Mesothelial cell of epicardium (in vitro differentiated cells): ENCODE data around the gene TMEM213. TPM values are rescaled to one million over a fixed set of nuclear protein-coding genes. Genes with fewer than 3 reads are reported as not detected.

ENCODE experiments used
- DNase-seq, 2 experiments: peaks; one replicate each; pipeline ENCODE4 v3.0.0; 2021; ENCODE audit warnings: low spot score in 2 of 2; ENCODE audit not compliant: unreplicated experiment in 2 of 2
- H3K27ac Mint-ChIP-seq: 2 replicates; pipeline ENCODE4 v1.8.0; 2021; ENCODE audit warnings: mixed read lengths
- H3K27me3 Mint-ChIP-seq: 2 replicates; pipeline ENCODE4 v1.8.0; 2021; ENCODE audit warnings: low read depth, mixed read lengths
- H3K36me3 Mint-ChIP-seq: 2 replicates; pipeline ENCODE4 v1.8.0; 2021; ENCODE audit warnings: mixed read lengths
- H3K4me1 Mint-ChIP-seq: 2 replicates; pipeline ENCODE4 v1.8.0; 2021; ENCODE audit warnings: mixed read lengths
- H3K4me3 Mint-ChIP-seq: 2 replicates; pipeline ENCODE4 v1.8.0; 2021; ENCODE audit warnings: mild to moderate bottlenecking, moderate library complexity, mixed read lengths
- H3K9me3 Mint-ChIP-seq: 2 replicates; pipeline ENCODE4 v1.8.0; 2021; ENCODE audit warnings: mixed read lengths
- total RNA-seq: library from RNA; stranded (reverse); gene quantifications from 3 replicates; pipeline ENCODE4 v1.2.1, GENCODE V29; 2021
- TF ChIP-seq, protein P1 (sequence below): fragments of 200-600 bp; sonication (generic); IDR thresholded peaks from one replicate; pipeline ENCODE4 v1.5.0; 2021; ENCODE audit warnings: antibody characterized with exemption; ENCODE audit not compliant: unreplicated experiment

The TMEM213 gene
- total RNA-seq, 1 donor from 2014 or later: not detected

DNA sequence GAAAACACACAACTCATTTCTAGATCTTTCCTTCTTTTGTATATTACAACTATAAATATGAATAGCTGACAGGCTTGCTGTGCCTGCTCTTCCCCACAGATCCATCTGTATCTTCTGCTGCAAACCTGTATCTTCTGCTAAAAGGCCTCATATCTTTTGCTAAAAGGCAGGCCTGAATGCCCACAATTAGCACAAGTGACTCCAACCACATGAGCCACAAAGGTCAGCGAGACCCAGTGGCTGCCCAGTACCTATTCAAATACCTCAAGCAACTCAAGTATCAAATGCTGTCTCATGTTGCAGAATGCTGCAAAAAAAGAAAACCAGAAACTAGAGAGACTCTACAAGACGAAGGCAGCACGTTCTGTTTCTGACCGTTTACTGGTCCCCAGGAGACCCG lies 54.7 kb downstream of the TMEM213 start:
- H3K9me3 Mint-ChIP-seq: peaks cover 22% of the 10 kb centered on the region
- H3K36me3 Mint-ChIP-seq: peaks cover 50% of the 10 kb centered on the region
- H3K27me3 Mint-ChIP-seq: no peaks in the 10 kb centered on the region
- peak overlapping the region; percentile 9 for H3K27ac Mint-ChIP-seq
- no peak for DNase-seq
- peaks cover 10% of the 10 kb centered on the region for H3K4me1 Mint-ChIP-seq
- TF ChIP-seq, protein P1, sequence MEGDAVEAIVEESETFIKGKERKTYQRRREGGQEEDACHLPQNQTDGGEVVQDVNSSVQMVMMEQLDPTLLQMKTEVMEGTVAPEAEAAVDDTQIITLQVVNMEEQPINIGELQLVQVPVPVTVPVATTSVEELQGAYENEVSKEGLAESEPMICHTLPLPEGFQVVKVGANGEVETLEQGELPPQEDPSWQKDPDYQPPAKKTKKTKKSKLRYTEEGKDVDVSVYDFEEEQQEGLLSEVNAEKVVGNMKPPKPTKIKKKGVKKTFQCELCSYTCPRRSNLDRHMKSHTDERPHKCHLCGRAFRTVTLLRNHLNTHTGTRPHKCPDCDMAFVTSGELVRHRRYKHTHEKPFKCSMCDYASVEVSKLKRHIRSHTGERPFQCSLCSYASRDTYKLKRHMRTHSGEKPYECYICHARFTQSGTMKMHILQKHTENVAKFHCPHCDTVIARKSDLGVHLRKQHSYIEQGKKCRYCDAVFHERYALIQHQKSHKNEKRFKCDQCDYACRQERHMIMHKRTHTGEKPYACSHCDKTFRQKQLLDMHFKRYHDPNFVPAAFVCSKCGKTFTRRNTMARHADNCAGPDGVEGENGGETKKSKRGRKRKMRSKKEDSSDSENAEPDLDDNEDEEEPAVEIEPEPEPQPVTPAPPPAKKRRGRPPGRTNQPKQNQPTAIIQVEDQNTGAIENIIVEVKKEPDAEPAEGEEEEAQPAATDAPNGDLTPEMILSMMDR: no peak
- H3K4me3 Mint-ChIP-seq: no peak overlapping the region

DNA sequence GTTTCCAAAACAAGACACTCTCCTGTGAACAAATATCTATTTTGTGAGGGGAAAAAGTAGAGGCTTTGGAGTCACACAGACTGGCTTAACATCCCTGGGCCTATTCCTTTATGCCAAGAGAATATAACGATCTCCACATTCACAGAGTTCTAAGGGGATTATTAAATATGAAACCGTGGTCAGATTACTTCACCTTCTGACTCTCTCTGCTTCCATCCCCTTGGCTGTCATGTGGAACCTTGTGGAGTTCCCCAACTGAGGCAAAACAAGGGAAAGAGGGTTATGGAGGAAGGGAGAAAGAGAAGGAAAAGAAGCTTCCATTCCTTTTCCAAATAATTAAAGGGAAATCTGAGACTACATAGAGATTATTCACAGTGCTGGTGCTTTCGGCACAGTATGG lies 55.7 kb downstream of the TMEM213 start:
- no peak overlapping the region for H3K27ac Mint-ChIP-seq
- peaks cover 57% of the 10 kb centered on the region for H3K36me3 Mint-ChIP-seq
- no peak overlapping the region for H3K4me3 Mint-ChIP-seq
- no peaks in the 10 kb centered on the region for H3K27me3 Mint-ChIP-seq
- DNase-seq: no peak
- TF ChIP-seq, protein P1: no peak
- H3K4me1 Mint-ChIP-seq: peaks cover 5% of the 10 kb centered on the region
- H3K9me3 Mint-ChIP-seq: peaks cover 32% of the 10 kb centered on the region

GRCh38 chr7:138854115-138854645 lies 56.4 kb downstream of the TMEM213 start:
- DNase-seq: no peak
- peaks cover 60% of the 10 kb centered on the region for H3K36me3 Mint-ChIP-seq
- H3K27me3 Mint-ChIP-seq: no peaks in the 10 kb centered on the region

GRCh38 chr7:138857728-138858127 lies 59.9 kb downstream of the TMEM213 start:
- Mint-ChIP-seq H3K27me3 (no peaks in the 10 kb centered on the region), H3K27ac (no peak overlapping the region), H3K4me3 (no peak overlapping the region), H3K4me1 (no peaks in the 10 kb centered on the region), H3K9me3 (peaks cover 22% of the 10 kb centered on the region), H3K36me3 (peaks cover 58% of the 10 kb centered on the region)
- TF ChIP-seq, protein P1: no peak
- no peak for DNase-seq

More at GRCh38 chr7:138854115-138854645, 56.4 kb downstream of the TMEM213 start:
- TF ChIP-seq, protein P1: no peak
- Mint-ChIP-seq H3K9me3 (peaks cover 33% of the 10 kb centered on the region), H3K4me3 (no peak overlapping the region), H3K27ac (no peak overlapping the region), H3K4me1 (peaks cover 3% of the 10 kb centered on the region)

DNA sequence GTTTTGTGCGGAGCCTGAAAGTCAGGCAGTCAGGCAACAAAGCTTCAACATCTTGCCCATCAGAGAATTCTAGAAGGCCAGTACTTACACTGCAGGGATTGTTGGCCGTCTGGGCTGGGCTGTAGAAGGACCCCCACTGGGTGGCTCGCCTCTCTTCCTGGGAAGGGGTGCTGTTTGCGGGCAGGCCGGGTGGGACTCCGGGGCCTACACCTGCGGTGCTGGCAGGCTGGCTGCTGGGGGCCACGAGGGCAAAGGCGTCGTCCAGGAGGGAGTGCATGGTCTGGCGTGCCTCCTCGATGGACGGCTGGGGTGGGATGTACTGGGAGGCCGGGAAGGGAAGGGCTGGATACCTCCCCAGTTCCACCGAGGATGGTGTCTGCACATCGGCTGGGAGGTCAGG lies 63.3 kb downstream of the TMEM213 start:
- H3K36me3 Mint-ChIP-seq: peaks cover 80% of the 10 kb centered on the region
- H3K4me1 Mint-ChIP-seq: no peaks in the 10 kb centered on the region
- H3K9me3 Mint-ChIP-seq: peaks cover 22% of the 10 kb centered on the region
- no peak overlapping the region for H3K27ac Mint-ChIP-seq
- TF ChIP-seq, protein P1: no peak
- DNase-seq: no peak
- no peak overlapping the region for H3K4me3 Mint-ChIP-seq
- H3K27me3 Mint-ChIP-seq: no peaks in the 10 kb centered on the region

GRCh38 chr7:138863931-138864330 lies 66.1 kb downstream of the TMEM213 start:
- H3K36me3 Mint-ChIP-seq: peaks cover 66% of the 10 kb centered on the region
- H3K4me3 Mint-ChIP-seq: no peak overlapping the region
- H3K27ac Mint-ChIP-seq: no peak overlapping the region
- H3K27me3 Mint-ChIP-seq: no peaks in the 10 kb centered on the region
- H3K4me1 Mint-ChIP-seq: no peaks in the 10 kb centered on the region
- DNase-seq: no peak
- H3K9me3 Mint-ChIP-seq: no peaks in the 10 kb centered on the region
- TF ChIP-seq, protein P1: no peak
